Ishikawa (cell line): Measurements from ENCODE around the gene ALKBH3.

Source experiments
- CEBPB ChIP-seq: IDR thresholded peaks from 2 replicates; pipeline ENCODE4 v1.6.1; 2012
- EP300 ChIP-seq: IDR thresholded peaks from 2 replicates; pipeline ENCODE4 v1.6.1; 2012; ENCODE audit warnings: borderline replicate concordance
- RAD21 ChIP-seq: IDR thresholded peaks from 2 replicates; pipeline ENCODE4 v1.6.1; 2012; ENCODE audit warnings: low read depth
- REST ChIP-seq: IDR thresholded peaks from 2 replicates; pipeline ENCODE4 v1.6.1; 2012; ENCODE audit warnings: low read depth, mild to moderate bottlenecking
- YY1 ChIP-seq: IDR thresholded peaks from 2 replicates; pipeline ENCODE4 v1.6.1; 2012; ENCODE audit warnings: low read depth
- TF ChIP-seq, protein P1 (sequence below): IDR thresholded peaks from 2 replicates; pipeline ENCODE4 v1.6.1; 2012

DNA sequence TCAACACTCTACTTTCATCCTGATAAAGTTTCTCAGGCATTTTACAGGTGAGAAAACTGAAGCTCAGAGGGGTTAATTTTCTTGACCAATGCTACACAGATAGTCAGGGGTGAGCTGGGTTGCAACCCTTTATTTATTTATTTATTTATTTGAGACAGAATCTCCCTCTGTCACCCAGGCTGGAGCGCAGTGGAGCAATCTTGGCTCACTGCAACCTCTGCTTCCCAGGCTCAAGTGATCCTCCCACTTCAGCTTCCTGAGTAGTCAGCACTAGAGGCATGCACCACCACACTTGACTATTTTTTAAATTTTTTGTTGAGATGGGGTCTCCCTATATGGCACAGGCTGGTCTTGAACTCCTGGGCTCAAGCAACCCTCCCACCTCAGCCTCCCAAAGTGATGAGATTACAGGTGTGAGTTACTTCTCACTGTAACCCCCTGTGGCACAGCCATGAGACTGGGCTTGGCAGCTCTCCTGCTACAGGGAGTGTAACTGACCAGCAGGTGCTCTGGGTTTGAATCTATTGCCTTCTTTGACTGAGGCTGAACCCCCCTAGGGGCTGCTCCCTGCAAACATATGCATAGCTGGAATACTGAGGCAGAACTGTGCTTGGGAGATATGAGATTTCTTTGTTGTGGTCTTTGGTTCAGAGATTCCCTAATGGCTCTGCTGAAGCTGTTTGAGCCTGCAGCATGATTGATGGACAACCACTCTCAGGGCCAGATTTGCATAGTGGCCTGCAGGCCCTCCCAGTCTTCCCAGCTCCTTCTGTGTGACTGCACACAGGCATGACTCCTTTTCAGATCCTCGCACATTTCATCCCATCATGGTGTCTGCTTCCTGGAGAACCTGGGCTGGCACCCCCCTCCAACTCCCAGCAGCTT, 68.0 kb downstream of the ALKBH3 start:
- TF ChIP-seq YY1 (no peak), CEBPB (no peak), EP300 (no peak), RAD21 (no peak), REST (no peak)
- TF ChIP-seq, protein P1, sequence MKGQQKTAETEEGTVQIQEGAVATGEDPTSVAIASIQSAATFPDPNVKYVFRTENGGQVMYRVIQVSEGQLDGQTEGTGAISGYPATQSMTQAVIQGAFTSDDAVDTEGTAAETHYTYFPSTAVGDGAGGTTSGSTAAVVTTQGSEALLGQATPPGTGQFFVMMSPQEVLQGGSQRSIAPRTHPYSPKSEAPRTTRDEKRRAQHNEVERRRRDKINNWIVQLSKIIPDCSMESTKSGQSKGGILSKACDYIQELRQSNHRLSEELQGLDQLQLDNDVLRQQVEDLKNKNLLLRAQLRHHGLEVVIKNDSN: no peak
